GM23248 (cell line): ENCODE data around the gene ZMIZ1. TPM values are rescaled to one million over a fixed set of nuclear protein-coding genes. Genes with fewer than 3 reads are reported as not detected.

Experiments used
- DNase-seq: peaks from one replicate; pipeline ENCODE4 v3.0.0-alpha.2; 2015
- H2AFZ ChIP-seq: fragments of 200-600 bp; sonication (generic); 2 replicates; pipeline ENCODE4 v1.6.1; 2016; ENCODE audit warnings: antibody characterized with exemption
- H3F3A ChIP-seq: fragments of 200-600 bp; sonication (generic); 2 replicates; pipeline ENCODE4 v1.6.1; 2016; ENCODE audit warnings: mild to moderate bottlenecking, antibody characterized with exemption, mixed run types; ENCODE audit not compliant: insufficient read depth
- H3K27ac ChIP-seq: fragments of 200-600 bp; sonication (generic); 2 replicates; pipeline ENCODE4 v1.5.1; 2016; ENCODE audit warnings: mild to moderate bottlenecking
- H3K27me3 ChIP-seq: fragments of 200-600 bp; sonication (generic); replicated peaks from 2 replicates; pipeline ENCODE4 v1.6.1; 2016; ENCODE audit warnings: mild to moderate bottlenecking; ENCODE audit not compliant: insufficient read depth
- H3K36me3 ChIP-seq: fragments of 200-600 bp; sonication (generic); 2 replicates; pipeline ENCODE4 v1.6.1; 2016; ENCODE audit warnings: low read depth, mild to moderate bottlenecking
- H3K4me1 ChIP-seq: fragments of 200-600 bp; sonication (generic); 2 replicates; pipeline ENCODE4 v1.6.1; 2016; ENCODE audit warnings: mild to moderate bottlenecking; ENCODE audit not compliant: insufficient read depth
- H3K4me2 ChIP-seq: fragments of 200-600 bp; sonication (generic); one replicate; pipeline ENCODE4 v1.6.1; 2016; ENCODE audit warnings: mild to moderate bottlenecking; ENCODE audit not compliant: unreplicated experiment
- H3K4me3 ChIP-seq: fragments of 200-600 bp; sonication (generic); 2 replicates; pipeline ENCODE4 v1.5.1; 2016; ENCODE audit warnings: mild to moderate bottlenecking
- H3K79me2 ChIP-seq: fragments of 200-600 bp; sonication (generic); 2 replicates; pipeline ENCODE4 v1.6.1; 2016; ENCODE audit warnings: mild to moderate bottlenecking; ENCODE audit not compliant: insufficient read depth
- H3K9ac ChIP-seq: fragments of 200-600 bp; sonication (generic); 2 replicates; pipeline ENCODE4 v1.6.1; 2016; ENCODE audit warnings: mild to moderate bottlenecking
- H3K9me2 ChIP-seq: fragments of 200-600 bp; sonication (generic); 2 replicates; pipeline ENCODE4 v1.6.1; 2016; ENCODE audit warnings: mixed run types, mild to moderate bottlenecking, moderate library complexity; ENCODE audit not compliant: insufficient read depth
- H3K9me3 ChIP-seq: fragments of 200-600 bp; sonication (generic); one replicate; pipeline ENCODE4 v1.6.1; 2017; ENCODE audit warnings: low read depth
- H4K20me1 ChIP-seq: fragments of 200-600 bp; sonication (generic); 2 replicates; pipeline ENCODE4 v1.6.0; 2016; ENCODE audit not compliant: insufficient read depth
- EZH2 ChIP-seq: fragments of 200-600 bp; sonication (generic); IDR thresholded peaks from 2 replicates; pipeline ENCODE4 v1.6.1; 2018; ENCODE audit warnings: antibody characterized with exemption, mild to moderate bottlenecking; ENCODE audit not compliant: insufficient read depth, poor library complexity, severe bottlenecking
- EZH2phosphoT487 ChIP-seq: fragments of 200-600 bp; sonication (generic); IDR thresholded peaks from 2 replicates; pipeline ENCODE4 v1.6.1; 2018; ENCODE audit warnings: antibody characterized with exemption, moderate library complexity, mild to moderate bottlenecking, low read depth; ENCODE audit not compliant: insufficient read depth
- WGBS, 2 experiments: methylation state at CpG; one replicate each; pipeline ENCODE4 v1.1.6; 2015 to 2017; ENCODE audit warnings: low lambda C conversion rate in 2 of 2, low coverage in 1 of 2; ENCODE audit errors: missing lambda C conversion rate in 2 of 2; 5-methylcytosine and 5-hydroxymethylcytosine counted together
- in situ Hi-C: fragments of 300-500 bp; cut with MboI; formaldehyde crosslinking; loops from 2 replicates; pipeline ENCODE4 v1.15.0; 2020
- polyA plus RNA-seq: library from polyadenylated mRNA; unstranded; fragments of >200 nt; fragmentation: Nextera tagmentation; extraction: Ambion mirVana; gene quantifications from 2 replicates; pipeline ENCODE4 v1.2.1, GENCODE V29; 2016
- total RNA-seq: library from RNA; depleted of rRNA; stranded (reverse); fragments of >200 nt; shearing (Covaris generic); gene quantifications from 2 replicates; pipeline ENCODE4 v1.2.3, GENCODE V29; 2014

The ZMIZ1 gene
- total and polyA plus RNA-seq, 2 experiments from 2014 or later, result 21.9 to 28.4 TPM

DNA sequence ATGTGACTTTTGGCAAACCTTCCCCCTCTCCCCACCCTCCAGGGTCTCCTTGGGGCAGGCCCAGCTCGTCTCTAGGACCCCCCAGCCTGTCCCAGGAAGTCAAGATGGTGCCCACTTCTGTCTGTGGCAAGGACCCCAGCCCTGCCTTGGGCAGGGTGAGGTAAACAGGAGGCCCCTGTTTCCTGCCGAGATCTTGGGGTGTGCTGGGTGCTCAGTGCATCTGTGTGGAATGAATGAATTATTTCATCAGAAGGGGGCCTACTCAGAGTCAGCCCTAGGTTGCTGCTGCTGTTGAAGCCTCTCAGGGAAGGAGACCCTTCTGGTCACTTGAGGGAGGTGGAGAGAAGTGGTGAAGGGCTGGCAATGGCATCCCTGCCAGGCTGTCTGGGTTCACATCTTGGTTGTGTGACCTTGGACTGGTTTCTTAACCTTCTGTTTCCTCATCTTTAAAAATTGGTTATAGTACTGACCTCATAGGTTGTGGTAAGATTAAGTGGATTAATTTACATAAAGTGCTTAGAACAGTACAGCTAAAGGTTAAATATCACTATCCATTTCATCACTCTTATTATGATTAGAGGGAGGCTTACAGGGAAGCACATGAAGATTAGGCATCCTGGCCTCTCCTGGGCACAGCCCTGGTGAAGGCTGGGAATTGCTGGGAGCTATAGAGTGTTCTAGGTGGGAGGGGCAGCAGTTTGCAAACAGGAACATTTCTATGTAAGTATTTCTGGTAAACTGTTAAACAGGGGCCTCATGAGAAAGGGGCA lies 67.7 kb downstream of the ZMIZ1 start:
- H3K27me3 ChIP-seq, result no peaks in the 10 kb centered on the region
- TF ChIP-seq EZH2phosphoT487 (no peak), EZH2 (no peak)
- no peaks in the 10 kb centered on the region for H3K9me2 ChIP-seq
- peak overlapping the region; percentile 32 for H3K27ac ChIP-seq
- in situ Hi-C loops, result no loop called here
- H4K20me1 ChIP-seq, result no peaks in the 10 kb centered on the region
- no peak for DNase-seq
- no peak overlapping the region for H2AFZ ChIP-seq
- H3K4me1 ChIP-seq, result peaks cover 32% of the 10 kb centered on the region
- H3K4me3 ChIP-seq, result no peak overlapping the region
- H3K9ac ChIP-seq, result peak overlapping the region; percentile 48; the same call in 1 of the 2 replicates
- H3K36me3 ChIP-seq, result peaks cover 20% of the 10 kb centered on the region; the same call in 1 of the 2 replicates
- peaks cover 22% of the 10 kb centered on the region for H3F3A ChIP-seq
- H3K79me2 ChIP-seq, result peaks cover 100% of the 10 kb centered on the region
- 86 to 93% methylated on average over 2 of the region's 2 CpGs for WGBS, 2 experiments
- no peak overlapping the region for H3K4me2 ChIP-seq
- H3K9me3 ChIP-seq, result no peaks in the 10 kb centered on the region

DNA sequence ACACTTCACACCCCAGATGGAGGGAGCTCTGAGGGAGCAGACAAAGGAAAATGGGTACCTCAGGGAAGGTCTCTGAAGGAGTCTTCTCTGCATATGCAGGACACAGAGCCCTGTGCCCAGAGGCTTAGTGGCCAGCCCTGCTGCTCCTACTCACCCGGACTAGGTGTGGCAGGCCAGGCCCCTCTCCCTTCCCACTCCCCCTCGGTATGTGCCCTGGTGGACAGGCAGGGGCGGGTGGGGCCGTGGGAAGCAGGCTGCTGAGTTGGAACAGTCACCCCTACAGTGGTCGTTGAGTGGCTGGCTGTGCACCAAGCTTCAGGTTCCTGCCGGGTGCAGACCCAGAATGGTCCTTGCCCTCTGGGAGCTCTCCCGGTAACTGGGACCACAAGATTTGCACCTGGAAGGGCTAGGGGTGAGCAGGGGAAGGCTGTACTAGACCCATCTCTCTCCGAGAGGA lies 68.6 kb downstream of the ZMIZ1 start:
- WGBS, 2 experiments, result 57 to 68% methylated on average over 8 of the region's 8 CpGs
- in situ Hi-C loops, result no loop called here
- Histone ChIP-seq H3K36me3 (peaks cover 23% of the 10 kb centered on the region; the same call in 1 of the 2 replicates), H4K20me1 (no peaks in the 10 kb centered on the region), H3K27me3 (no peaks in the 10 kb centered on the region), H3F3A (peaks cover 28% of the 10 kb centered on the region), H3K9me2 (no peaks in the 10 kb centered on the region), H3K79me2 (peaks cover 98% of the 10 kb centered on the region), H3K9me3 (no peaks in the 10 kb centered on the region), H3K4me1 (peaks cover 39% of the 10 kb centered on the region), H3K4me2 (no peak overlapping the region), H3K9ac (peak overlapping the region; percentile 48), H3K27ac (peak overlapping the region; percentile 32), H2AFZ (no peak overlapping the region), H3K4me3 (no peak overlapping the region)
- TF ChIP-seq EZH2phosphoT487, result no peak
- no peak for TF ChIP-seq EZH2
- DNase-seq, result no peak

DNA sequence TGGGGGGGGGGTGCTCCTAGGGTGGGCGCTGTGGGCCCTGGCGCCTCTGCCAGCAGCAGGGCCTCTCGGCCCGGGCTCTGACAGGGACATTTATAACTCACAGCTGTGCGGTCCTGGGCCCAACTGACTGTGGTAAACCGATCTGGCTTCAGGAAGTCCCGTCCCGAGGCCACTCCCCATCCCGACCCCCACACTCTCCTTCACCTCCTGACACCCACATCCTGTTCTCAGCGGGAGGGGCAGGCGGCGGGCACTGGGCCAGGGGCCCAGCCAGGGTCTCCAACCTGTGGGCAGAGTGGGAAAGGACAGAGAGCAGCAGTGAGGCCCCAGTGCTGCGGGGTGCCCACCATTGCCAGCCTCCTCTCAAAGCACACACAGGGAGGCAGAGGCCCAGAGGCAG lies 69.1 kb downstream of the ZMIZ1 start:
- H3K9me3 ChIP-seq, result no peaks in the 10 kb centered on the region
- in situ Hi-C loops, result no loop called here
- H3K27ac ChIP-seq, result peak overlapping the region; percentile 92; the same call in 1 of the 2 replicates
- H3K4me3 ChIP-seq, result no peak overlapping the region
- no peak overlapping the region for H2AFZ ChIP-seq
- no peaks in the 10 kb centered on the region for H3K9me2 ChIP-seq
- peaks cover 23% of the 10 kb centered on the region; the same call in 1 of the 2 replicates for H3K36me3 ChIP-seq
- 70 to 85% methylated on average over 11 to 13 of the region's 13 CpGs for WGBS, 2 experiments
- no peak overlapping the region for H3K4me2 ChIP-seq
- H3K27me3 ChIP-seq, result no peaks in the 10 kb centered on the region
- H3K79me2 ChIP-seq, result peaks cover 98% of the 10 kb centered on the region
- no peak for TF ChIP-seq EZH2
- TF ChIP-seq EZH2phosphoT487, result no peak
- peaks cover 28% of the 10 kb centered on the region for H3F3A ChIP-seq
- H3K9ac ChIP-seq, result peak overlapping the region; percentile 48; the same call in 1 of the 2 replicates
- DNase-seq, result no peak
- H3K4me1 ChIP-seq, result peaks cover 39% of the 10 kb centered on the region
- H4K20me1 ChIP-seq, result no peaks in the 10 kb centered on the region

DNA sequence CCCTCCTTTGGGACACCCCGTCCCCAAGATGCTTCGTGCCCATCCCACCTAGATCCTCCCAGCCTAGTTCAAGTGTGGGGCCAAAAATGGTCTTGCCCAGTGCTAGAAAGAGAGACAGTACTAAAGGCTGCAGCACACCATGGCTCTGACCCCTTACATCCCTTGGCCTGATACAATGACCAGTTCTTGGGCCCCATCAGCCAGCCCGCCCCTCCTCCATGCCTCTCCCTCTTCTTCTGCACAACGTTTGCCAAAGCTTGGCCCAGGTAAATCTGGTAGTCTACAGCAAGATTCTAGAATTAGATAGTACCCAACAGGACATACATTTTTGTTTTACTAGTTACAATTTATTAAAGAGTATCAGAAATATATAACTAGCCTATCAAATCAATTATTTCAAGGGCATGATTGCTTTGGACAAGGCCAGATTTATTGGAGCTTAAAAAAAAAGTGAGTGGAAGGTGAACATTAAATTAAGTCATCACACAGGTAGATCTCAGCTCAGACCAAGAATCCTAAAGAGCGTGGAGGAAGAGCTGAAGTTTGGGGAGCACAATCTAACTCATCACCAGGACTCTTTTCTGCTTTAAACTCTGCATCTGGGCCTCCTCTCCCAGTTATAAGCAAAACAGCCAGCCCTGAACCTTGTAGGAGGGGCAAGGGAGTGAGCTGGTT lies 69.8 kb downstream of the ZMIZ1 start:
- WGBS, 2 experiments, result 92 to 94% methylated on average over 5 of the region's 5 CpGs
- peak overlapping the region; percentile 48; the same call in 1 of the 2 replicates for H3K9ac ChIP-seq
- H3K27ac ChIP-seq, result peak overlapping the region; percentile 92
- in situ Hi-C loops, result no loop called here
- H2AFZ ChIP-seq, result no peak overlapping the region
- H3K9me2 ChIP-seq, result no peaks in the 10 kb centered on the region
- H3K4me1 ChIP-seq, result peaks cover 39% of the 10 kb centered on the region
- H3K79me2 ChIP-seq, result peaks cover 98% of the 10 kb centered on the region
- H3K4me2 ChIP-seq, result no peak overlapping the region
- H3K4me3 ChIP-seq, result no peak overlapping the region
- no peaks in the 10 kb centered on the region for H3K9me3 ChIP-seq
- no peak for DNase-seq
- H4K20me1 ChIP-seq, result no peaks in the 10 kb centered on the region
- no peaks in the 10 kb centered on the region for H3K27me3 ChIP-seq
- peaks cover 28% of the 10 kb centered on the region for H3F3A ChIP-seq
- TF ChIP-seq EZH2phosphoT487 (no peak), EZH2 (no peak)
- H3K36me3 ChIP-seq, result peaks cover 20% of the 10 kb centered on the region; the same call in 1 of the 2 replicates
